K562 treated with DMSO at 1 percent for 4 hours (cell line): ENCODE data around the gene ERICH4. TPM values are rescaled to one million over a fixed set of nuclear protein-coding genes. Genes with fewer than 3 reads are reported as not detected.

Source experiments
- total RNA-seq: library from RNA; unstranded; fragments of 300-600 nt; gene quantifications from 2 replicates; pipeline ENCODE4 v1.2.3, GENCODE V29; 2022; ENCODE audit not compliant: insufficient read depth

ERICH4 gene, protein sequence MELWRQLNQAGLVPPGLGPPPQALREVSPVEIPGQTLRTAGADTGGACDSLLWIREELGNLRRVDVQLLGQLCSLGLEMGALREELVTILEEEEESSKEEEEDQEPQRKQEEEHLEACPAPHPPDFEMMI
- not detected in 2 replicates for total RNA-seq

GRCh38 chr19:41442473-41443355, at the start of gene ERICH4:
ERICH4 (plus strand) TSS chr19:41443156; CDS start chr19:41443170, 14 bp downstream.

DNA sequence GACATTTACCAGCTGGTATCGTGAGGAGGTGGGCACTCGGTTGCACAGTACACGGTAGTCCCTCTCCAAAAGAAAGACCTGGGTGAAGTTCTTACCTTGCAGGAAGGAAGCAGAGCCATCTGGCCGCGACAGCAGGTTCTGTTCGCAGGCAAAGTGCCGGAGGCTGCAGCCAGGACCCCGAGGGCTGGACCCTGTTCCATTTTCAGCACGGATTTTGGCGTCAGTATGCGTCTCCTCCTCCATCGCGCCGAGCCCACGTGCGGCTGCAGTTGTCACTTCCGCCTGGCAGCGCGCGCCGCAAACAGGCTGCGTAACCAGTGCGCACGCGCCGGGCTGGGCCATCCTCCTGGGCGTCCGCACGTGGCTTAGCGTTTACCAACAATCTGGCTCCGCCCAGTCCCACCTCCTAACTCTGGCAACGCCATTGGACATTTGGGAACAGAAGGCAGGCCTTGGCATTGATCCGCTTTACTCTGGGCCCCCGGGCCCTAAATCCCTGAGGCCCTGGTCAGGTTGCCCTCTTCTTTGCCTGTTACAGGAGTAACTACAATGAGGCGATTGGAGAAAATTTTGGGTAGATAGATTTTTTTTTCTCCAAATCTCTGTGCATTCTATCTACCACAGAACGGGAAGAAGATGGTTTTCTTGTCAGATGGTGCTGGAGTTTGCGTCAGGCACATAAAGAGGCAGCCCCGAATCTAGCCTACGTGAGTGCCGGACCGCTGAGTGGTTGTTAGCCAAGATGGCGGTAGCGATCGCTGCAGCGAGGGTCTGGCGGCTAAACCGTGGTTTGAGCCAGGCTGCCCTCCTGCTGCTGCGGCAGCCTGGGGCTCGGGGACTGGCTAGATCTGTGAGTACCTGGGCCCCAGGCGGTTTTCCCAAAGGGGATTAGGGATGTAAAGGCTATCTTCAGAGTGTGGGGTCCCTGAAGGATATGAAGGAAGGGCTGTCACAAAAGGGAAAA, 45.6 kb upstream of the ERICH4 start, which contains the start of the genes BCKDHA and EXOSC5:
Gene BCKDHA (plus strand): TSS at position 733 of the 964 bp plus-strand sequence. CDS start 10 bp downstream, at position 743.
Gene EXOSC5 (minus strand): TSS at position 274 of the 964 bp plus-strand sequence. CDS start 31 bp downstream, at position 243.

DNA sequence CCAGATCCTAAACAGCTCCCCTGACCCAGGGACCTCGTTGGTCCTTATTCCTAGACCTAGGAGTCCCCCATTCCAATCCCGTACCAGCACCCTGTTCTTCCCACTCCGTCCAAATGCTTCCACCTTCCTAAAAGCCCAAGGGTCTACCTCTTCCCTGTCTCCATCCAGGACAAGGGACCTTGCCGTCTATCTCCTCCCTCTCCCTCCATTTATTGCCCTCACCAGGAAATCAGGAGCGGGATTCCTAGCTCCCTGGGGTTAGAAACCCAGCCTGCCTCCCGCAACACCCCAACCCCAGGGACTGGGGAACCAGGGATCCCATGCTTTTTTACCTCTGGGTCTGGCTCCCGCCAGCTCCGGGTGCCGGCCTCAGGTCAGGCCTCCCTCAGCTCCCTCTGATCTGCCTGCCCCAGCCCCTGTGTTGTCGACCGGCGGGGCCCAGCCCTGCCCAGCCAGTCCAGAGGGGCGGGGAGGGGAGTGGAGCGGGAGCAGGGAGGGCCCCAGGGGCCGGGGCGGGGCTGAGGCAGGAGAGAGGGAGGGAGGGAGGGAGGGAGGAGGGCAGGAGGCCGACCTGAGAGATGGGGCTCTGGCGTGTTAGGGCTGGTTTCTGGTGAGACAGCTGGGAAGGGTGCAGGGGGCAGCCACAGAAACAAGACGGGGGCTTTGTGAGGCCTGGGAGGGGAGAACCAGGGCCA, 15.9 kb upstream of the ERICH4 start, which contains the start of gene B3GNT8:
Gene B3GNT8 (minus strand): TSS at position 423 of the 695 bp plus-strand sequence. CDS start 596 bp downstream, outside the sequence.

GRCh38 chr19:41439441-41440222, 3.3 kb upstream of the ERICH4 start, which contains the start of gene DMAC2:
DMAC2 (minus strand) TSS chr19:41439912; CDS start chr19:41439899, 13 bp downstream.

Other genes with a start within 250 kb of the ERICH4 start
- gene CYP2S1, start 249.9 kb upstream of the ERICH4 start, total RNA-seq, result 0.28 TPM in 1 of 2 replicates, not detected in the other
- 2.9 and 4.0 TPM in 2 replicates for gene AXL, start 223.9 kb upstream of the ERICH4 start, total RNA-seq
- gene HNRNPUL1, start 178.8 kb upstream of the ERICH4 start, total RNA-seq, result 113 and 124 TPM in 2 replicates
- gene CCDC97, start 133.0 kb upstream of the ERICH4 start, total RNA-seq, result 18.9 and 22.4 TPM in 2 replicates
- 134 and 173 TPM in 2 replicates for gene TGFB1, start 89.2 kb upstream of the ERICH4 start, total RNA-seq
- 6.7 and 9.9 TPM in 2 replicates for gene B9D2, start 79.0 kb upstream of the ERICH4 start, total RNA-seq
- gene TMEM91, start 66.6 kb upstream of the ERICH4 start, total RNA-seq, result 4.9 and 5.2 TPM in 2 replicates
- 49.5 and 57.6 TPM in 2 replicates for gene EXOSC5, start 45.8 kb upstream of the ERICH4 start, total RNA-seq
- 53.1 and 72.1 TPM in 2 replicates for gene BCKDHA, start 45.3 kb upstream of the ERICH4 start, total RNA-seq
- gene B3GNT8, start 15.8 kb upstream of the ERICH4 start, total RNA-seq, result 0.95 and 1.4 TPM in 2 replicates
- gene DMAC2, start 3.2 kb upstream of the ERICH4 start, total RNA-seq, result 70.4 and 74.3 TPM in 2 replicates
- 0.75 and 4.0 TPM in 2 replicates for gene CEACAM21, start 133.0 kb downstream of the ERICH4 start, total RNA-seq
- gene CEACAM4, start 183.9 kb downstream of the ERICH4 start, total RNA-seq, result not detected in 2 replicates
- not detected in 2 replicates for gene CEACAM7, start 245.1 kb downstream of the ERICH4 start, total RNA-seq